Sigmoid colon (tissue), 7 donors: Measurements from ENCODE around the gene CFB. TPM values are rescaled to one million over a fixed set of nuclear protein-coding genes. Genes with fewer than 3 reads are reported as not detected.

Experiments used
- DNase-seq: peaks from one replicate; pipeline ENCODE4 v3.0.0-alpha.2; 2019
- H3K27ac ChIP-seq, 4 donors: fragments of 200-600 bp; sonication (generic); one replicate each; pipeline ENCODE4 v1.5.1; 2016 to 2019; ENCODE audit warnings: mild to moderate bottlenecking in 1 of 4
- H3K27me3 ChIP-seq, 3 donors: fragments of 200-600 bp; sonication (generic); one replicate each; pipeline ENCODE4 v1.5.1; 2019; ENCODE audit warnings: mild to moderate bottlenecking in 1 of 3
- H3K36me3 ChIP-seq, 4 donors: fragments of 200-600 bp; sonication (generic); one replicate each; pipeline ENCODE4 v1.5.1; 2016 to 2019
- H3K4me1 ChIP-seq, 4 donors: fragments of 200-600 bp; sonication (generic); one replicate each; pipeline ENCODE4 v1.5.1; 2017 to 2019
- H3K4me3 ChIP-seq, 4 donors: fragments of 200-600 bp; sonication (generic); one replicate each; pipeline ENCODE4 v1.5.1; 2017 to 2019; ENCODE audit warnings: mild to moderate bottlenecking in 2 of 4, moderate library complexity in 1 of 4
- H3K9me3 ChIP-seq, 4 donors: fragments of 200-600 bp in 3 of 4; sonication (generic) in 3 of 4; one replicate each; pipeline versions ENCODE4 v1.5.1 to v1.6.1; 2013 to 2019
- EP300 ChIP-seq, 4 donors: sonication (generic); formaldehyde crosslinking; IDR thresholded peaks; one replicate each; pipeline ENCODE4 v1.6.1; 2017; ENCODE audit warnings: antibody characterized with exemption in 4 of 4
- POLR2A ChIP-seq, 2 donors: fragments of 450-650 bp; IDR thresholded peaks; one replicate each; pipeline ENCODE4 v1.6.1; 2016; ENCODE audit warnings: antibody characterized with exemption in 2 of 2, mild to moderate bottlenecking in 2 of 2, moderate library complexity in 2 of 2
- POLR2AphosphoS5 ChIP-seq, 4 donors: sonication (generic); formaldehyde crosslinking; IDR thresholded peaks; one replicate each; pipeline ENCODE4 v1.6.1; 2017; ENCODE audit warnings: antibody characterized with exemption in 4 of 4
- WGBS, 2 donors: extraction: QIAGEN DNeasy Blood & Tissue Kit; methylation state at CpG; one replicate each; pipeline ENCODE4 v1.1.7; 2013; 5-methylcytosine and 5-hydroxymethylcytosine counted together
- intact Hi-C: fragments of 100-400 bp; cut with DNase I; formaldehyde crosslinking; loops from one replicate; pipeline ENCODE4 v1.15.1; 2023
- polyA plus RNA-seq, 3 donors: library from polyadenylated mRNA; stranded (reverse); fragments of 200-250 nt; gene quantifications; one replicate each; pipeline ENCODE4 v1.2.3, GENCODE V29; 2013
- total RNA-seq, 4 donors: library from RNA; depleted of rRNA; stranded (reverse); fragments of >200 nt; gene quantifications; one replicate each; pipeline ENCODE4 v1.1.0, GENCODE V29; 2016
- TF ChIP-seq, protein P1 (sequence below), 4 experiments: fragments of 450-650 bp in 3 of 4; fragments of 200-600 bp in 1 of 4; IDR thresholded peaks; one replicate each; pipeline ENCODE4 v1.5.1; 2016 to 2019; ENCODE audit warnings: antibody characterized with exemption in 4 of 4, mild to moderate bottlenecking in 3 of 4, moderate library complexity in 2 of 4
- donor health status: healthy with polysubstance abuse.
- donor health status: Bipolar disorder and iron deficiency.
- donor health status: healthy.

The CFB gene
- total and polyA plus RNA-seq, 7 donors, result 3.6 to 118 (median 23.9) TPM

DNA sequence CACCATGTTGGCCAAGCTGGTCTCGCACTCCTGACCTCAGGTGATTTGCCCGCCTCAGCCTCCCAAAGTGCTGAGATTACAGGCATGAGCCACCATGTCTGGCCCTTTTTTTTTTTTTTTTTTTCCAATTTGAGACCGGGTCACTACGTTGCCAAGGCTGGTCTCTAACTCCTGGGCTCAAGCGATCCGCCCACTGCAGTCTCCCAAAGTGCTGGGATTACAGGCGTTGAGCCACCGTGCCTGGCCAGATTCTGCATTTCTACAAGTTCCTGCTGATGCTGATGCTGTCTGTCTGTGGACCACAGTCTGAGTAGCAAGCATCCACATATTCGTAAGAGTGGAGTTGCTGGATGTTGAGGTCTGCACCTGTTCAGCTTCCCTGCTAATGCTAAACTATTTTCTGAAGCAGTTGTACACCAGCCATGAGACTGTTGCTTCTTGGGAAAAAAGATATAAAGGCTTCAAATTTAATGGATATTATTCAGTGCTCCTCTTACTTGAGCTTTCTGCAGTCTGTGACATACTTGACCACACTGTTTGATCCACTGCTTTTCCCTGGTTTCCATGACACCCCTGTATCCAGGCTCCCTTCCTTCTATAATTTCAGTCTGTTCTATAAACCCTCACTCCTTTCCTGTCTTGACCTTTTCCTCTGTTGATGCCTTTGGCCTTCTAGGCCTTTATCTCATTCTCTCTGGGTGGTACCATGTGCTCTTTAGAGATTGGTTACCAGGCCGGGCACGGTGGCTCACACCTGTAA, 33.9 kb upstream of the CFB start:
- peaks cover 0 to 9% (median 0%) of the 10 kb centered on the region in 4 donors for H3K4me1 ChIP-seq
- no peaks in the 10 kb centered on the region for H3K36me3 ChIP-seq
- TF ChIP-seq POLR2AphosphoS5 (IDR thresholded peaks at IDR 0.05) (no peak), POLR2A (IDR thresholded peaks at IDR 0.05) (no peak), EP300 (IDR thresholded peaks at IDR 0.05) (no peak)
- TF ChIP-seq, protein P1, sequence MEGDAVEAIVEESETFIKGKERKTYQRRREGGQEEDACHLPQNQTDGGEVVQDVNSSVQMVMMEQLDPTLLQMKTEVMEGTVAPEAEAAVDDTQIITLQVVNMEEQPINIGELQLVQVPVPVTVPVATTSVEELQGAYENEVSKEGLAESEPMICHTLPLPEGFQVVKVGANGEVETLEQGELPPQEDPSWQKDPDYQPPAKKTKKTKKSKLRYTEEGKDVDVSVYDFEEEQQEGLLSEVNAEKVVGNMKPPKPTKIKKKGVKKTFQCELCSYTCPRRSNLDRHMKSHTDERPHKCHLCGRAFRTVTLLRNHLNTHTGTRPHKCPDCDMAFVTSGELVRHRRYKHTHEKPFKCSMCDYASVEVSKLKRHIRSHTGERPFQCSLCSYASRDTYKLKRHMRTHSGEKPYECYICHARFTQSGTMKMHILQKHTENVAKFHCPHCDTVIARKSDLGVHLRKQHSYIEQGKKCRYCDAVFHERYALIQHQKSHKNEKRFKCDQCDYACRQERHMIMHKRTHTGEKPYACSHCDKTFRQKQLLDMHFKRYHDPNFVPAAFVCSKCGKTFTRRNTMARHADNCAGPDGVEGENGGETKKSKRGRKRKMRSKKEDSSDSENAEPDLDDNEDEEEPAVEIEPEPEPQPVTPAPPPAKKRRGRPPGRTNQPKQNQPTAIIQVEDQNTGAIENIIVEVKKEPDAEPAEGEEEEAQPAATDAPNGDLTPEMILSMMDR (IDR thresholded peaks at IDR 0.05), result no peak
- no peaks in the 10 kb centered on the region for H3K27me3 ChIP-seq
- no peak for DNase-seq
- intact Hi-C loops, result no loop called here
- no peaks in the 10 kb centered on the region for H3K9me3 ChIP-seq
- no peak overlapping the region for H3K4me3 ChIP-seq
- WGBS, 2 donors, result 87 to 88% methylated on average over 11 of the region's 11 CpGs
- H3K27ac ChIP-seq, result no peak overlapping the region

DNA sequence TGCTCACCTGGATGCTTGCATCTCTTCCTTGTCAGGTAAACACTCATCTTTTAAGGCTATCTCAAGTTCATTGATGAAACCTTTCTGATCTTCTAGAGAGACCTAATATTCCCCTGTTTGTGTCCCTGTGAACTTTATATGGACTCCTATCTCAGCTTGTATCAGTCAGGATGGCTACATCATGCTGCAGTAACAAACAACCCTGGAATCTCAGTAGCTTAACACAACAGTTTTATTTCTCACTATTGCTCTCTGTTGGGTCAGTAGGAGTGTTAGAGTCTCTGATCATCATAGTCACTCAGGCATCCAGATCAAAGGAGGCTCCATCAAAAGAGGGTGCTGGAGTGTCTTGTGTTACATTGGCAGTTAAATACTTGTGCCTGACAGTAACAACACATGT, 30.5 kb upstream of the CFB start:
- Histone ChIP-seq H3K4me3 (no peak overlapping the region), H3K36me3 (no peaks in the 10 kb centered on the region), H3K27ac (no peak overlapping the region), H3K4me1 (peaks cover 0 to 9% (median 0%) of the 10 kb centered on the region in 4 donors), H3K27me3 (no peaks in the 10 kb centered on the region), H3K9me3 (no peaks in the 10 kb centered on the region)
- intact Hi-C loops, result no loop called here
- no peak for DNase-seq
- TF ChIP-seq POLR2AphosphoS5 (IDR thresholded peaks at IDR 0.05) (no peak), POLR2A (IDR thresholded peaks at IDR 0.05) (no peak), EP300 (IDR thresholded peaks at IDR 0.05) (no peak)
- TF ChIP-seq, protein P1 (IDR thresholded peaks at IDR 0.05), result no peak

DNA sequence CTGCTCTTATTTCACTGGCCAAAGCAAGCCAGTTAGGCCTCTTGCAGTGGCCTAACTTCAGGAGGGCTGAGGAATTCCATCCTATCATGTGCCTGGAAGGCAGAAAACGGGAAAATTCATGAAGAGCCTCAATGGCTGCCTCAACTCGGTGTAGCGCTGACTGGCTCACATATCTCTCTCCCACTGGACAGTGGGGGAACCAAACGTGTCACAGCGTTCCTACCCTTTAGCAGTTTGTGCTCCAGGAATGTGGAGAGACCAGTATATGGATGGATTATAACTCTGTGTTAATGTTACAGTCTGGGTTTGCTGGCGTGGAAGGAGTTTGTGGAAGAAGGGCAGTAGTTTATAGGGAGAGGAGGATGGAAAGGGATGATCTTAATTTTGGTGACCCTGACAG, 30.1 kb upstream of the CFB start:
- WGBS, 2 donors, result 88% methylated on average over 6 of the region's 6 CpGs
- H3K36me3 ChIP-seq, result no peaks in the 10 kb centered on the region
- peaks cover 0 to 9% (median 0%) of the 10 kb centered on the region in 4 donors for H3K4me1 ChIP-seq
- H3K4me3 ChIP-seq, result no peak overlapping the region
- no peaks in the 10 kb centered on the region for H3K9me3 ChIP-seq
- intact Hi-C loops, result no loop called here
- no peak for DNase-seq
- H3K27me3 ChIP-seq, result no peaks in the 10 kb centered on the region
- no peak overlapping the region for H3K27ac ChIP-seq
- TF ChIP-seq POLR2AphosphoS5 (IDR thresholded peaks at IDR 0.05) (no peak), POLR2A (IDR thresholded peaks at IDR 0.05) (no peak), EP300 (IDR thresholded peaks at IDR 0.05) (no peak)
- TF ChIP-seq, protein P1 (IDR thresholded peaks at IDR 0.05), result no peak

DNA sequence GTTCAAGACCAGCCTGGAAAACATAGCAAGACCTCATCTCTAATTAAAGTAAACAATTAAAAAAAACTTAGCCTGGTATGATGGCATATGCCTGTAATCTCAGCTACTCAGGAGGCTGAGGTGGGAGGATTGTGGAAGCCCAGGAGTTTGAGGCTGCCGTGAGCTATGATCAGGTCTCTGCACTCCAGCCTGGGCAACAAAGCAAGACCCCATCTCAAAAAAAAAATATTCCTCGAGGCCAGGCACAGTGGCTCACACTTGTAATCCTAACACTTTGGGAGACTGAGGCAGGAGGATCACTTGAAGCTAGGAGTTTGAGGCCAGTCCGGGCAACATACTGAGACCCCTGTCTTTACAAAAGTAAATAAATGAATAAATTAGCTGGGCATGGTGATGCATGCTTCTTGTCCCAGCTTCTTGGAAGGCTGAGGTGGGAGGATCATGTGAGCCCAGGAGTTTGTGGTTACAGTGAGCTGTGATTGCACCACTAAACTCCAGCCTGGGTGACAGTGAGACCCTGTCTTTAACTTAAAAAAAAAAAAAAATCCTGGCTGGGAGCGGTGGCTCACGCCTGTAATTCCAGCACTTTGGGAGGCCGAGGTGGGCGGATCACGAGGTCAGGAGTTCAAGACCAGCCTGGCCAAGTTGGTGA, 27.7 kb upstream of the CFB start:
- TF ChIP-seq POLR2AphosphoS5 (IDR thresholded peaks at IDR 0.05) (no peak), EP300 (IDR thresholded peaks at IDR 0.05) (no peak), POLR2A (IDR thresholded peaks at IDR 0.05) (no peak)
- Histone ChIP-seq H3K27ac (no peak overlapping the region), H3K9me3 (no peaks in the 10 kb centered on the region), H3K4me1 (no peaks in the 10 kb centered on the region), H3K4me3 (no peak overlapping the region), H3K27me3 (no peaks in the 10 kb centered on the region), H3K36me3 (no peaks in the 10 kb centered on the region)
- 78 to 87% methylated on average over 8 of the region's 8 CpGs for whole genome bisulfite sequencing, 2 donors
- no peak for DNase-seq
- intact Hi-C loops, result no loop called here

DNA sequence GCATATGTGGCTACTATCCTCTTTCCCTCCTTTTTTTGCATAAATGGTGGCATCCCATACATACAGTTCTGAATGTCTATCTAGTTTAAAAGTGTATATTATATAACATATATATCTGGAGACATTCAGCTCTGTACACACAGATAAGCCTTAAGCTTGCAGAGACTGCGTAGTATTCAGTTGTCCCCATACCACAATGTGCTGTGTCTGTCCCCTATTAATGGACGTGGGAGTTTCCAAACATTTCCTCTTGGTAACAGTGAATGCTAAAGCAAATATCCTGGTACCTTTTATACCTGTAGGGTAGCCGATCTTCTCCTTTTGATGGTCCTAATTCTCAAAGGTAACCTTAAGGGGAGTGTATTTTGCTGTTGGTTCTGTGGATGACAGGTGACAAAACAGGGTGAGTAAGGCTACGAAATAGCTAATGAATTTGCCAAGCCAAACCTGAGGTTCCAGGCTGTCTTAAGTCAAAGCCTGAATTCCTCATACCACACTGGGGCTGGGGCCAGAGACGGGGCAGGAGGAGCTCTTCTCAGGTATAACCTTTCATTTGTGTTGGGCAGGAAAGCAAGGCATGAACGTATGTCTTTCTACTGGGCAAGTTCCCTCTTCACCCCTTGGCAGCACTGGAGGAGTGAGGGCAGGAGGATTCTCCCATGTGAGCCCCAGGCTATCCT, 26.1 kb upstream of the CFB start:
- intact Hi-C loops, result no loop called here
- H3K27me3 ChIP-seq, result no peaks in the 10 kb centered on the region
- no peak overlapping the region for H3K27ac ChIP-seq
- no peaks in the 10 kb centered on the region for H3K9me3 ChIP-seq
- WGBS, 2 donors, result 86 to 89% methylated on average over 6 of the region's 6 CpGs
- TF ChIP-seq, protein P1 (IDR thresholded peaks at IDR 0.05), result no peak
- TF ChIP-seq POLR2A (IDR thresholded peaks at IDR 0.05) (no peak), POLR2AphosphoS5 (IDR thresholded peaks at IDR 0.05) (no peak), EP300 (IDR thresholded peaks at IDR 0.05) (no peak)
- H3K36me3 ChIP-seq, result no peaks in the 10 kb centered on the region
- no peak overlapping the region for H3K4me3 ChIP-seq
- no peaks in the 10 kb centered on the region for H3K4me1 ChIP-seq
- DNase-seq, result no peak
